Measurements from ENCODE around the gene AGAP1.

GRCh38 chr2:235521844-235522243 is 28.0 kb downstream of the AGAP1 start:
- no peak for TF ChIP-seq POLR2A (IDR thresholded peaks at IDR 0.05; ENCODE audit: low read depth, low read length)
- no peak for TF ChIP-seq POLR2AphosphoS5 (IDR thresholded peaks at IDR 0.05; ENCODE audit: low read depth, low read length)
- TF ChIP-seq TAF1 (IDR thresholded peaks at IDR 0.05; ENCODE audit: borderline replicate concordance, low read depth, low read length): no peak

Measured in GM12892 (cell line).